ENCODE measurements around the gene C22orf39.

DNA sequence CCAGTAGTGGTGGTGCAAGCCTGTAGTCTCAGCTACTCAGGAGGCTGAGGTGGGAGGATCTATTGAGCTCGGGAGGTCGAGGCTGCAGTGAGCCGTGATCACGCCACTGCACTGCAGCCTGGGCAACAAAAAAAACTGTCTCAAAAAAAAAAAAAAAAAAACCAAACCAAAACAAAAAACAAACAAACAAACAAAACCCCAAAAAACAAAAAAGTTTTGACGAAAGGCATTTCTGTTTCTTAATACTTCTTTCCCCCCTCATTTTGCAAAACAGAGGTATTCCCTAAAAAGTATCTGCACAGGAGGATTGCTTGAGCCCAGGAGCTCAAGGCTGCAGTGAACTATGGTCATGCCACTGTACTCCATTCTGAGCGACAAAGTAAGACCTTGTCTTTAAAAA, 27.2 kb downstream of the C22orf39 start:
- no peak for TF ChIP-seq EP300 (IDR thresholded peaks at IDR 0.05)
- TF ChIP-seq, protein P1, sequence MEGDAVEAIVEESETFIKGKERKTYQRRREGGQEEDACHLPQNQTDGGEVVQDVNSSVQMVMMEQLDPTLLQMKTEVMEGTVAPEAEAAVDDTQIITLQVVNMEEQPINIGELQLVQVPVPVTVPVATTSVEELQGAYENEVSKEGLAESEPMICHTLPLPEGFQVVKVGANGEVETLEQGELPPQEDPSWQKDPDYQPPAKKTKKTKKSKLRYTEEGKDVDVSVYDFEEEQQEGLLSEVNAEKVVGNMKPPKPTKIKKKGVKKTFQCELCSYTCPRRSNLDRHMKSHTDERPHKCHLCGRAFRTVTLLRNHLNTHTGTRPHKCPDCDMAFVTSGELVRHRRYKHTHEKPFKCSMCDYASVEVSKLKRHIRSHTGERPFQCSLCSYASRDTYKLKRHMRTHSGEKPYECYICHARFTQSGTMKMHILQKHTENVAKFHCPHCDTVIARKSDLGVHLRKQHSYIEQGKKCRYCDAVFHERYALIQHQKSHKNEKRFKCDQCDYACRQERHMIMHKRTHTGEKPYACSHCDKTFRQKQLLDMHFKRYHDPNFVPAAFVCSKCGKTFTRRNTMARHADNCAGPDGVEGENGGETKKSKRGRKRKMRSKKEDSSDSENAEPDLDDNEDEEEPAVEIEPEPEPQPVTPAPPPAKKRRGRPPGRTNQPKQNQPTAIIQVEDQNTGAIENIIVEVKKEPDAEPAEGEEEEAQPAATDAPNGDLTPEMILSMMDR (IDR thresholded peaks at IDR 0.05) = no peak
